Stimulated activated CD8-positive, alpha-beta memory T cell treated with anti-CD3 and anti-CD28 coated beads, Interleukin-15, amount 100 ng/mL, for 1 hour (primary cell): Measurements from ENCODE around the gene SLC9A8.
A peak's percentile ranks its signal among the peaks of the same experiment; 100 is the strongest.

Experiments
- DNase-seq: peaks from one replicate; pipeline ENCODE4 v3.0.0-alpha.2; 2020; ENCODE audit warnings: low read depth

SLC9A8 gene

GRCh38 chr20:49915380-49916145 lies 102.9 kb downstream of the SLC9A8 start, which contains the start of gene SPATA2:
Gene SPATA2, minus strand, starts transcription at chr20:49915529. Its CDS starts 7,039 bp downstream, at chr20:49908490.
- peak; percentile 88 for DNase-seq

- no peak for DNase-seq
These were observed 103.7 kb downstream of the SLC9A8 start for GRCh38 chr20:49916146-49917002.

GRCh38 chr20:49918446-49918845 lies 105.8 kb downstream of the SLC9A8 start:
- DNase-seq = no peak

- DNase-seq = no peak
These were observed 106.4 kb downstream of the SLC9A8 start for GRCh38 chr20:49919009-49919408.

- DNase-seq = no peak
These were observed 106.8 kb downstream of the SLC9A8 start for GRCh38 chr20:49919461-49919860.

GRCh38 chr20:49924247-49924646 lies 111.6 kb downstream of the SLC9A8 start:
- DNase-seq = no peak

- no peak for DNase-seq
These were observed 113.3 kb downstream of the SLC9A8 start for GRCh38 chr20:49925901-49926454.

GRCh38 chr20:49928411-49929141 lies 115.9 kb downstream of the SLC9A8 start:
- DNase-seq = peak; percentile 62

GRCh38 chr20:49929142-49929494 lies 116.5 kb downstream of the SLC9A8 start:
- DNase-seq = no peak

- no peak for DNase-seq
These were observed 123.1 kb downstream of the SLC9A8 start for GRCh38 chr20:49935746-49936152.

- DNase-seq = peak; percentile 79
These were observed 123.8 kb downstream of the SLC9A8 start, which contains the start of gene RNF114 for GRCh38 chr20:49936153-49937026. Gene RNF114, plus strand, starts transcription at chr20:49936397. Its CDS starts 16 bp downstream, at chr20:49936413.

GRCh38 chr20:49937027-49937929 lies 124.7 kb downstream of the SLC9A8 start:
- DNase-seq = no peak

GRCh38 chr20:49938173-49939163 lies 125.8 kb downstream of the SLC9A8 start:
- DNase-seq = no peak

GRCh38 chr20:49941456-49941855 lies 128.8 kb downstream of the SLC9A8 start:
- no peak for DNase-seq
